ENCODE measurements around the gene PRDM4.
"Not testable (repeated sequence)": the region's sequence is repeated elsewhere in the genome, so short reads cannot be mapped to it uniquely, and the experiment has no call there.

PRDM4 gene

DNA sequence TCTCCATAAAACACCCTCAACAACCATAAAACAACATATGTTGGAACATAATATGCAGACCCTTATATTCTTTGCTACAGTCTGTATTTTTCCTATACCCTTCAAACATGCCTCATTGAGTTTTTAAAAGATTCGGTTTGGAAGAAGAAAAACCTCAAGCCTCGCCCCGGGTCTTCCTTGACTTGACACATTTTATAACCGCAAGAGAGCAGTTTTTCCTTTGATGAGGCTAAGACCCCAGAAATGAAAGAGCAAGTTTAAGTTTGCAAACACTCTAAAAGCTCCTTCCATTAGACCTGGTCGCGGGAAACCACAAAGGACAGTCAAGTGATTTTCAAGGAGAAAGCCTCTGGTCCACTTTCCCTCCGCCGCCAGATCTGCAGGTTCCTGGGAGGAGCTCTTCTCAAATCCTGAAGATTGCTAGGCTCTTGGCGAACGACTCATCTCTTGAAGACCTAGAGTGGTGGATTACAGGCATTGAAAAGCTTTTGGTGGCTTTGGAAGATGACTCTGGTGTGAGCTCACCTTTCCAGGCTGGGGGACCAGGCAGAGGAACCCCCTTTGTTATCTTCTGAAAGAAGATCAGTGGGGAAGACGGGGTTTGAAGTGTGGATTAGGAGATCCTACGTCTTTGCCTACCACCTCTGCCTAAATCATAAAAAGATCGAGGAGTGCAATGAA, 13.6 kb upstream of the PRDM4 start, which contains the start of gene ASCL4:
Gene ASCL4 (plus strand): TSS at position 356 of the 681 bp plus-strand sequence. CDS start 515 bp downstream, outside the sequence.
- no peak for DNase-seq (ENCODE audit: low spot score)

- no peak for DNase-seq (ENCODE audit: low spot score)
Measured at GRCh38 chr12:107767466-107767865, 6.5 kb upstream of the PRDM4 start.

DNA sequence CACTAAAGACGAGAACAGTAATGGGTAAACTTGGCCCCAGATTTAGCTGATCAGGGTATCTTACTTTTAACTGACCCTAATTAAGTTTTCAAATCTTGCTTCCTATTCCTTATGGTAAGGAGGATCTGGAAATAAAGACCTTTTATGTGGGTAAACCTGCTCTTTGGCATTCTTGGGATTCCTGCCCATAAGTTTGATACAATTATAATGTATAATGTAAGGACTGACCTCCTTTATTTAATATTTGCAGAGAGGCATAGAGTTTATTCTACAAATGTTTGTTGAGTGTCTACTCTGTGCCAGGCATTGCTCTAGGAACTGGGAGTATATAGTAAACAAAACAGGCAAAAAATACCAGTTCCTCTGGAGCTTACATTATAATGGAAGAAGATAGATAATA, 4.4 kb upstream of the PRDM4 start:
- no peak for DNase-seq (ENCODE audit: low spot score)

- DNase-seq (ENCODE audit: low spot score), result no peak
Measured at GRCh38 chr12:107764626-107765025, 3.7 kb upstream of the PRDM4 start.

GRCh38 chr12:107762874-107763273, 1.9 kb upstream of the PRDM4 start:
- DNase-seq (ENCODE audit: low spot score), result no peak

- no peak for DNase-seq (ENCODE audit: low spot score)
Measured at GRCh38 chr12:107761502-107761904, 566 bp upstream of the PRDM4 start.

DNA sequence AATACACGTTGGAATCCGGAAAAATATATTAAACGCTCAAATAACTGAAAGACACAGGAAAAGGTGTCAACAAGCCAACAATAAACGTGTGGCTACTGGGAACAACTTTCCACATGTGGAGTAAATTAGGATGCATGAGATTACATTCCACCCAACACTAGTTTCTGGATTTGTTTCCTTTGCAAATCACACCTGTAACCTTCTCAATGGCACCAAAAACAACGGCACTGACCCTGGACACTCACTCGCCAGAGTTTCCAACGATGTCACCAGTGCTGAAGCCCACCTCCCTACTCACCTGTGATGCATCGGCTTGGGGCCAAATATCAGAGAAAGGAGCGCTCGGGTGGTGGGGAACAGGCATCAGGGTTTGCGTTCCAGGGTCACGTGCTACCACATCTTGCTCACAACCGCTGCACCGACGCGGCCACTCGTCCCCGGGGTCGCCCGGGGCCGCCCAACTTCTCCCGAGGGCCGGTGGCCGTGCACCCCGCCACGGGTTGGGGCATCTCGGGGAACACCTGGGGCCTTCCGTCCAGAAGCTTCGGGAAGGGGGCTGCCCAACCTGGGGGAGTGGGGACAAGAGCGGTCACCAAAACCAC, 629 bp downstream of the PRDM4 start:
- no peak for DNase-seq (ENCODE audit: low spot score)

DNA sequence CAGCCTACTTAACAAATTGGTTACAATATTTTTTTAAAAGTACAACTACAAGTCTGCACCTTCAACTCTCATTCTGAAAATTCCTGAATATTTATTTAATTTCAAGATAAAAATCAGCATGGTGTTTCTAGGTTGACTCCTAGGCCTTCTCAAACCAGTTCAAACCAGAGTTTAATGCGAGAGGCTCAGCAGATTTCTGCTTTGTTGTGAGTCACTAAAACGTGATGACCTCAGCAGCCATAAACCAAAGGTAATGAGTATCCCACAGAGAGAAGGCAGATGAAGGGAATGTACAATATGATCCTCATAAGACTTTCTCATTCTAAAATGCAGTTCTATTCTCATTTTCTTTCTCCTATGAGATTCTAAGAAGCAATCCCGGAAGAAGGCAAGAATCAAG, 1.5 kb downstream of the PRDM4 start:
- DNase-seq (ENCODE audit: low spot score), result no peak

DNA sequence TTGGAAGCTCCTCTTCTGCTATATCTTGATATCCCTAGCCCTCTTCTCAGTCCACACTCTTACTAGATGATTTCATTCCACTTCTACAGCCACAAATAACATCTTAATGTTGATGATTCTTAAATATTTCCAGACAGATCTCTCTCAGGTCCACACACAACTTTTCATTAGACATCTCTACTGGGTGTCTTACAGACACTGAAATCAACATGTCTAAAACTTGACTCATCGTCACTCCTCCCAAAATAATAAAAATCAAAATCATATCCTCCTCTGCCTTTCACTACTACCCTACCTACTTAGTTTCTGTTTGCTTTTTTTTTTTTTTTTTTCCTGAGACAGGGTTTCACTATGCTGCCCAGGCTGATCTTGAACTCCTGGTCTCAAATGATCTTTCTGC, 11.9 kb downstream of the PRDM4 start:
- DNase-seq (ENCODE audit: low spot score), result no peak

DNA sequence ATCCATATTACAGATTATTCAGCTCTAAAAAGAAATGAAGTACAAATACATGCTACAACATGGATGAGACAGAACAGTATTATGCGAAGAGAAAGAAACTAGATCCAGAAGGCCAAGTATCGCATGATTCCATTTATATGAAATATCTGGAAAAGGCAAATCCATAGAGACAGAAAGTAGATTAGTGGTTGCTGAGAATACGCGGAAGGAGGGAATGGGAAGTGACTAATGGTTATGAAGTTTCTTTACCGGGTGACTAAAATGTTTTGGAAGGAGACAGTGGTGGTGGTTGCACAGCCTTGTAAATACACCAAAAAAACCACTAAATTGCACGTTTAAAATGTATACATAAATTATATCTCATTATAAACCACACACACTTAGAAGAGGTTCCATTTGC, 12.5 kb downstream of the PRDM4 start:
- no peak for DNase-seq (ENCODE audit: low spot score)

GRCh38 chr12:107736914-107737313, 24.0 kb downstream of the PRDM4 start:
- no peak for DNase-seq (ENCODE audit: low spot score)

- DNase-seq (ENCODE audit: low spot score), result no peak
Measured at GRCh38 chr12:107735763-107736162, 25.2 kb downstream of the PRDM4 start.

- DNase-seq (ENCODE audit: low spot score), result no peak
Measured at GRCh38 chr12:107734139-107734538, 26.8 kb downstream of the PRDM4 start.

- DNase-seq (ENCODE audit: low spot score), result no peak
Measured at GRCh38 chr12:107732365-107732764, 28.6 kb downstream of the PRDM4 start.

DNA sequence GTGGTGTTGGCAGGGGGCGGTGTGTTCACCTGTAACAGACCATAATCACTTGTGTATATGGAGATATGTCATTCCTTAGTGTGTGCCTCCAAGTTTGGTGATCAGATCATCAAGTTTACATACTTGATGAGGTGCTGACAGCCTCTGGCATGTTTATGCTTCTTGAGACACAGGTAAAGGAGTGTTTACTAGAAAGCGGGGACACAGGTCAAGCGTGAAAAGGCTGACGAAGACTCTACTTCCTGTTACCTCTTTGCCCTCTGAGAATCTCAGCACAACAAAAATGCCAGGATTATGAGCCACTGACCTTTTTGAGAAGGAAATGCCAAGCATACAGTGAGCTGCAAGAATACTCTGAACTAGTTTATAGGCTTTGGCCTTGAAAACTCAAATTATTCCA, 29.6 kb downstream of the PRDM4 start:
- no peak for DNase-seq (ENCODE audit: low spot score)

DNA sequence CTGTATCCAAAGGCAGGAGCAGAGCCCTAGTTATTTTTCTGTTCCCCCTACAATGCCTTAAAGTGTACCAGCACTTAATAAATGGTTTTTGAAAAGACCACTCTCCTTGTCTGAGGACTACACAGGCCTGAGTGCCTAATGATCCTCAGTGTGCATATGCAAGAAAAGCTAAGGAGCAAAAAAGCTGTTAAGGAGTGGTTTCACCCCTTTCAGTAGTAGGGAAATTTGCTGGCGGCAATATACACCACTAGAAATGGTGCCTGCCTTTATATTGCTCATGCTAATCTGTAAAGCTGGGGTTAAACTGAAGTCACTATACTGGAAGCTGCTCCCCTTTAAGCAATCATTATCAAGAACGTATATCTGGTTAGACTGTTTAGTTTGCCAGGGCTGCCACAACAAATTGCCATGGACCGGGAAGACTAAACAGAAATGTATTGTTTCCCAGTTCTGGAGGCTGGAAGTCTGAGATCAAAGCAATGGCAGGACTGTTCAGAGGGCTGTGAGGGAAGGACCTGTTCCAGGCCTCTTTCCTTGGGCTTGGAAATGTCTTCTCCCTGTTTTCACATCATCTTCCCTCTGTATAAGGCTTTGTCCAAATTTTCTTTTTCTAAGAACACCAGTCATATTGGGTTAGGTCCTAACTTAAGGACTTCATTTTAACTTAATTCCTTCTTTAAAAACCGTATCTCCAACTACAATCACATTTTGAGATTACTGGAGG, 30.2 kb downstream of the PRDM4 start:
- no peak for DNase-seq (ENCODE audit: low spot score)

DNA sequence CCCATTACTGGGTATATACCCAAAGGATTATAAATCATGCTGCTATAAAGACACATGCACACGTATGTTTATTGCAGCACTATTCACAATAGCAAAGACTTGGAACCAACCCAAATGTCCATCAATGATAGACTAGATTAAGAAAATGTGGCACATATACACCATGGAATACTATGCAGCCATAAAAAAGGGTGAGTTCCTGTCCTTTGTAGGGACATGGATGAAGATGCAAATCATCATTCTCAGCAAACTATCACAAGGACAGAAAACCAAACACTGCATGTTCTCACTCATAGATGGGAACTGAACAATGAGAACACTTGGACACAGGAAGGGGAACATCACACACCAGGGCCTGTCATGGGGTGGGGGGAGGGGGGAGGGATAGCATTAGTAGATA, 33.2 kb downstream of the PRDM4 start:
- DNase-seq (ENCODE audit: low spot score), result not testable (repeated sequence)

- not testable (repeated sequence) for DNase-seq (ENCODE audit: low spot score)
Measured at GRCh38 chr12:107727327-107727726, 33.6 kb downstream of the PRDM4 start.

DNA sequence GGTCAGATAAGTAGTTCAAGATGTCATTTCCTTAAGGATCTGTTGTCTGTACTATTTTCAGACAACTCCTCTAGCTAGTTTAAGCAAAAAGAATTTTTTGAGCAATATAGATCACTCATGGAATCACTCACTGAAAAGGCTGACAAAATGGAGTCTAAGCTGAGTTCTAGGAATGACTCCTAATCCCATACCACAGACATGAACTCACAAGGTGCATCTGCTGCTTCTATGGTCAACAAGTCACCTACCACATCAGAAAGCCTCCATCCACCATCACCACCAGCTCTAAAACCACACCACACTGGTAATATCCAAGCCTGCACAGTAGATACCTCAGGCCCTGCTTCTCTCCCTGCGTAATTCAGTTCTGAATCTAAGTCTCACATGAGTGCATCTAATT, 42.3 kb downstream of the PRDM4 start:
- no peak for DNase-seq (ENCODE audit: low spot score)

DNA sequence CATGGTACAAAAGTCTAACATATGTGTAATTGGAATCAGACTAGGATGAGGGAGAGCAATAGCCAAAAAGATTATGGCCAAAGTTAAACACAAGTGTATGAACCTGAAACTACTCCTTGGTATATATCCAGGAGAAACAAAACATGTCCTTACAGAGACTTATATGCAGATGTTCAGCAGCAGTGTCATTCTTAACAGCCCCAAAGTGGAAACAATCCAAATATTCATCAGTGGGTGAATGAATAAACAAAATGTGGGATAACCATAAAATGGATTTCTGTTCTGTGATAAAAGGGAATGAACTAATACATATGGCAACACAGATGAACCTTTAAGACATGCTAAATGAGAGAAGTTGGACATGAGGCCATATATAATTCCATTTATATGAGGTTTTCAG, 45.2 kb downstream of the PRDM4 start:
- no peak for DNase-seq (ENCODE audit: low spot score)

- not testable (repeated sequence) for DNase-seq (ENCODE audit: low spot score)
Measured at GRCh38 chr12:107705522-107705921, 55.4 kb downstream of the PRDM4 start.

DNA sequence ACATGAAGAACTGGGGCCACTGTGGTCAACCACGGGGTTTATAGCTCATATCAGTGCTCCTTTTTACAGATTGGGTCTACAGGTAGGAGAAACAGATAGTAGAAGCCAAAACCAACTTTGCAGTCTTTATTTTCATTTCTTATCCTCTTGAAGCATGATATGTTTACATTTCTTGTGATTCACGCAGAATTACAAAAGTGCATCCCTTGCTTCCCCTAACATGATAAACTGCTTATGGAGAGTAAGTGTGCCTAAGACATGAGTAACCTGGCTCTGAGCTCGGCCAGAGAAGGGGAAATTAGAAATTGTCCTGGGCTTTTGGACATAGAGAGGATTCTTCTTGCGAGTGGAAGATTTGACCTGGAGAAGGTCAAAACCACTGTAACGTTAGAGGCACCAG, 56.9 kb downstream of the PRDM4 start:
- no peak for DNase-seq (ENCODE audit: low spot score)

DNA sequence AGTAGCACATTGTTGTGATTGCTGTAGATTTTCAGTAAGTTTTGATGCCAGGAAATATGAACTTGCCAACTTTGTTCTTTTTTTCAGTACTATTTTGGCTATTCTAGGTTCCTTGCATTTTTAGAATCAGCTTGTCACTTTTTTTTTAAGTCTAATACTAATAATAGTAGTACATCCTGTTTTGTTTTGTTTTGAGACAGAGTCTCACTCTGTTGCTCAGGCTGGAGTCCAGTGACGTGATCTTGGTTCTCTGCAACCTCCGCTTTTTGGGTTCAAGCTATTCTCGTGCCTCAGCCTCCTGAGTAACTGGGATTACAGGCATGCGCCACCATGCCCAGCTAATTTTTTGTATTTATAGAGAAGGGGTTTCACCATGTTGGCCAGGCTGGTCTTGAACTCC, 58.8 kb downstream of the PRDM4 start:
- DNase-seq (ENCODE audit: low spot score), result no peak
